K562 (cell line): ENCODE data around the gene FTH1. TPM values are rescaled to one million over a fixed set of nuclear protein-coding genes. Genes with fewer than 3 reads are reported as not detected.

Experiments
- AFF1 ChIP-seq, 2 experiments: fragments of 450-650 bp; IDR thresholded peaks; 2 replicates each; pipeline ENCODE4 v1.6.1; 2018; ENCODE audit warnings: mild to moderate bottlenecking in 2 of 2, low read depth in 1 of 2; ENCODE audit not compliant: partially characterized antibody in 2 of 2
- CBX8 ChIP-seq: fragments of 200-600 bp; sonication (generic); IDR thresholded peaks from 2 replicates; pipeline ENCODE4 v1.6.1; 2012; ENCODE audit warnings: borderline replicate concordance, mixed run types, low read depth, mild to moderate bottlenecking, moderate library complexity, mixed read lengths, low read length, control low read depth, inconsistent platforms; ENCODE audit not compliant: poor library complexity, severe bottlenecking; ENCODE audit errors: extremely low read depth
- CCAR2 ChIP-seq: fragments of 200-400 bp; formaldehyde crosslinking; IDR thresholded peaks from 2 replicates; pipeline ENCODE4 v1.6.1; 2017; ENCODE audit warnings: mild to moderate bottlenecking, low read depth, low read length
- E2F4 ChIP-seq: sonication (generic); formaldehyde crosslinking; IDR thresholded peaks from 2 replicates; pipeline ENCODE4 v1.8.0; 2022; ENCODE audit warnings: mild to moderate bottlenecking, low read depth, missing genetic modification reagents
- GABPB2 ChIP-seq: fragments of 250-450 bp; sonication (Bioruptor Pico); conservative IDR thresholded peaks from 2 replicates; pipeline ENCODE4 v1.5.1; 2021; ENCODE audit warnings: mild to moderate bottlenecking
- JUN ChIP-seq, 2 experiments: sonication (generic) in 1 of 2; formaldehyde crosslinking in 1 of 2; IDR thresholded peaks; 2 replicates each; pipeline versions ENCODE4 v1.6.1 to v1.8.0; 2012 to 2022; ENCODE audit warnings: borderline replicate concordance in 2 of 2, mild to moderate bottlenecking in 2 of 2, improper control_type of control experiment in 1 of 2, low read depth in 1 of 2, low read length in 1 of 2, missing genetic modification reagents in 1 of 2
- KLF10 ChIP-seq: fragments of 250-450 bp; sonication (Bioruptor Pico); IDR thresholded peaks from 2 replicates; pipeline ENCODE4 v1.6.1; 2021; ENCODE audit warnings: matching md5 sums
- MAFG ChIP-seq: fragments of 450-650 bp; conservative IDR thresholded peaks from 2 replicates; pipeline ENCODE4 v1.6.1; 2016; ENCODE audit warnings: missing genetic modification characterization, missing compliant biosample characterization
- NCOA6 ChIP-seq: fragments of 450-650 bp; IDR thresholded peaks from 2 replicates; pipeline ENCODE4 v1.6.1; 2017; ENCODE audit warnings: mild to moderate bottlenecking
- NEUROD1 ChIP-seq: fragments of 150-350 bp; IDR thresholded peaks from 2 replicates; pipeline ENCODE4 v1.6.1; 2014; ENCODE audit warnings: borderline replicate concordance, low read length, low read depth; ENCODE audit not compliant: partially characterized antibody
- RBM15 ChIP-seq: fragments of 200-400 bp; formaldehyde crosslinking; IDR thresholded peaks from 2 replicates; pipeline ENCODE4 v1.6.1; 2018; ENCODE audit warnings: mild to moderate bottlenecking, low read length, moderate library complexity; ENCODE audit not compliant: insufficient read depth
- SMARCE1 ChIP-seq: fragments of 450-650 bp; IDR thresholded peaks from 2 replicates; pipeline ENCODE4 v1.7.1; 2016; ENCODE audit warnings: mild to moderate bottlenecking
- SNRNP70 ChIP-seq: fragments of 200-400 bp; formaldehyde crosslinking; optimal IDR thresholded peaks from 2 replicates; pipeline ENCODE3; 2017; ENCODE audit warnings: low read depth, low read length
- XRCC3 ChIP-seq: fragments of 450-650 bp; IDR thresholded peaks from 2 replicates; pipeline ENCODE4 v1.6.1; 2017; ENCODE audit warnings: mild to moderate bottlenecking, moderate library complexity
- ZFX ChIP-seq: sonication (generic); formaldehyde crosslinking; IDR thresholded peaks from 2 replicates; pipeline ENCODE4 v1.8.0; 2022; ENCODE audit warnings: mild to moderate bottlenecking, missing genetic modification reagents, moderate library complexity
- ZKSCAN3 ChIP-seq: fragments of 250-450 bp; sonication (Bioruptor Pico); IDR thresholded peaks from 2 replicates; pipeline ENCODE4 v1.4.0; 2020
- ZKSCAN8 ChIP-seq: fragments of 200-800 bp; sonication (Bioruptor generic); IDR thresholded peaks from 2 replicates; pipeline ENCODE4 v1.6.1; 2016; ENCODE audit warnings: missing genetic modification characterization, missing compliant biosample characterization
- ZNF143 ChIP-seq: sonication (generic); formaldehyde crosslinking; IDR thresholded peaks from 2 replicates; pipeline ENCODE4 v1.9.0; 2022; ENCODE audit warnings: mild to moderate bottlenecking, missing genetic modification reagents
- ZNF311 ChIP-seq: fragments of 250-450 bp; sonication (Bioruptor Pico); IDR thresholded peaks from 2 replicates; pipeline ENCODE4 v1.4.0; 2020; ENCODE audit warnings: mild to moderate bottlenecking, moderate library complexity
- ZNF717 ChIP-seq: fragments of 250-450 bp; sonication (Bioruptor Pico); IDR thresholded peaks from 2 replicates; pipeline ENCODE4 v1.5.0; 2021
- ZNF740 ChIP-seq, 3 experiments: fragments of 200-800 bp in 1 of 3; sonication (Bioruptor generic) in 1 of 3; sonication (generic) in 1 of 3; formaldehyde crosslinking in 1 of 3; IDR thresholded peaks; 2 replicates each; pipeline versions ENCODE4 v1.6.1 to v1.8.0; 2016 to 2022; ENCODE audit warnings: mild to moderate bottlenecking in 2 of 3, missing compliant biosample characterization in 2 of 3, missing genetic modification characterization in 2 of 3, missing genetic modification reagents in 1 of 3
- polyA plus RNA-seq, 8 experiments: library from polyadenylated mRNA; depleted of rRNA in 4 of 8; stranded (reverse) in 5 of 8; unstranded in 3 of 8; fragments of >200 nt; fragmentation: Nextera tagmentation in 2 of 8; fragmentation: Illumina TruSeq in 1 of 8; extraction: Ambion mirVana in 2 of 8; extraction: Trizol in 1 of 8; gene quantifications; 2 replicates each; pipeline versions ENCODE4 v1.2.1 to v1.2.3, GENCODE V29; 2011 to 2014; ENCODE audit warnings: inconsistent platforms in 1 of 8, missing spikeins in 1 of 8
- total RNA-seq, 7 experiments: library from RNA; depleted of rRNA in 6 of 7; stranded (reverse); fragments of >200 nt in 6 of 7; fragmentation: Illumina TruSeq in 2 of 7; extraction: Trizol in 2 of 7; gene quantifications; 2 replicates each; pipeline versions ENCODE4 v1.2.1 to v1.2.3, GENCODE V29; 2011 to 2021; ENCODE audit warnings: low replicate concordance in 1 of 7

The FTH1 gene
- total and polyA plus RNA-seq, 9 of the 15 experiments (the other 6 are each of a cell fraction or from before 2014, with no cell fraction given), result 370 to 3,146 (median 802) TPM

GRCh38 chr11:61967116-61967923, at the start of gene FTH1 (continued):
- TF ChIP-seq AFF1 (IDR thresholded peaks at IDR 0.05; ENCODE audit: low read depth in 1 of 2, partially characterized antibody in 2 of 2), result no peak
- TF ChIP-seq NEUROD1, result peak; percentile 83
- TF ChIP-seq MAFG (tag), result no peak
- 0 out of 2 replicates have a peak, but pooled peaks have one; percentile 16 for TF ChIP-seq JUN (IDR thresholded peaks at IDR 0.05; ENCODE audit: borderline replicate concordance, low read depth, low read length)
- no peak; the same call in 1 of the 2 replicates for TF ChIP-seq JUN (CRISPR knock-in tag; IDR thresholded peaks at IDR 0.05; ENCODE audit: borderline replicate concordance)
- peak; percentile 81 for TF ChIP-seq ZFX (CRISPR knock-in tag)
- no peak for TF ChIP-seq ZNF143 (CRISPR knock-in tag)
- TF ChIP-seq SNRNP70, result no peak
- TF ChIP-seq CBX8, result no peak
- peak; percentile 87 for TF ChIP-seq ZNF740 (CRISPR knock-in tag; IDR thresholded peaks at IDR 0.05)
- no peak; a peak in 1 of 4 replicates for TF ChIP-seq ZNF740 (tag; IDR thresholded peaks at IDR 0.05)
- TF ChIP-seq ZKSCAN8 (CRISPR knock-in tag), result no peak
- no peak for TF ChIP-seq ZNF311
- TF ChIP-seq XRCC3, result no peak
- no peak; the same call in 1 of the 2 replicates for TF ChIP-seq NCOA6
- no peak for TF ChIP-seq RBM15
- TF ChIP-seq ZNF717 (CRISPR knock-in tag), result no peak
- peak; percentile 40; the same call in 1 of the 2 replicates for TF ChIP-seq E2F4 (CRISPR knock-in tag)
- TF ChIP-seq SMARCE1, result no peak
- no peak for TF ChIP-seq KLF10 (CRISPR knock-in tag)
- no peak for TF ChIP-seq ZKSCAN3 (CRISPR knock-in tag)
- no peak; the same call in 1 of the 2 replicates for TF ChIP-seq GABPB2
- no peak for TF ChIP-seq CCAR2
